WTC11 (cell line): ENCODE measurements around the gene PTPRJ. TPM values are rescaled to one million over a fixed set of nuclear protein-coding genes. Genes with fewer than 3 reads are reported as not detected.

ENCODE experiments used
- ATAC-seq: fragments of 200-7000 bp; cut with Tn5 transposase; 2 replicates; pipeline ENCODE4 v1.10.0; 2021; ENCODE audit warnings: mild to moderate bottlenecking, moderate library complexity
- CTCF ChIA-PET: fragments of 300-600 bp; sonication (Branson Sonifier 250); formaldehyde crosslinking; loops from one replicate; lab custom pipeline; 2021; ENCODE audit warnings: antibody characterized with exemption; lab: Charles Lee
- POLR2A ChIA-PET: fragments of 350-600 bp; sonication (Branson Sonifier 250); formaldehyde crosslinking; loops from one replicate; lab custom pipeline; 2021; ENCODE audit warnings: antibody characterized with exemption; lab: Charles Lee
- DNase-seq: peaks from one replicate; pipeline ENCODE4 v3.0.0; 2021; ENCODE audit warnings: low spot score
- H3K27ac Mint-ChIP-seq: 2 replicates; pipeline ENCODE4 v1.8.0; 2021; ENCODE audit warnings: mixed read lengths
- H3K27me3 Mint-ChIP-seq: 2 replicates; pipeline ENCODE4 v1.8.0; 2021; ENCODE audit warnings: low read depth, mild to moderate bottlenecking, moderate library complexity, mixed read lengths
- H3K36me3 Mint-ChIP-seq: 2 replicates; pipeline ENCODE4 v1.8.0; 2021; ENCODE audit warnings: mixed read lengths
- H3K4me1 Mint-ChIP-seq: 2 replicates; pipeline ENCODE4 v1.8.0; 2022; ENCODE audit warnings: mixed read lengths
- H3K4me3 Mint-ChIP-seq: 2 replicates; pipeline ENCODE4 v1.8.0; 2021; ENCODE audit warnings: mild to moderate bottlenecking, moderate library complexity, mixed read lengths
- H3K9me3 Mint-ChIP-seq: 2 replicates; pipeline ENCODE4 v1.8.0; 2021; ENCODE audit warnings: mixed read lengths
- AR ChIP-seq: fragments of 250-450 bp; sonication (Bioruptor Pico); IDR thresholded peaks from 2 replicates; pipeline ENCODE4 v1.9.0; 2021; ENCODE audit warnings: mild to moderate bottlenecking
- ATF2 ChIP-seq: sonication (generic); formaldehyde crosslinking; IDR thresholded peaks from 2 replicates; pipeline ENCODE4 v1.8.1; 2022; ENCODE audit warnings: low read depth, missing genetic modification reagents, borderline replicate concordance
- CREB1 ChIP-seq: sonication (generic); formaldehyde crosslinking; IDR thresholded peaks from 2 replicates; pipeline ENCODE4 v1.8.0; 2023; ENCODE audit warnings: mild to moderate bottlenecking, missing genetic modification reagents
- GRHL2 ChIP-seq: fragments of 250-450 bp; sonication (Bioruptor Pico); IDR thresholded peaks from 2 replicates; pipeline ENCODE4 v1.8.0; 2022; ENCODE audit warnings: mild to moderate bottlenecking, moderate library complexity; ENCODE audit not compliant: insufficient replicate concordance, severe bottlenecking
- MXD4 ChIP-seq: fragments of 250-450 bp; sonication (Bioruptor Pico); IDR thresholded peaks from 2 replicates; pipeline ENCODE4 v1.8.0; 2021; ENCODE audit warnings: mild to moderate bottlenecking, moderate library complexity, borderline replicate concordance
- NR1H2 ChIP-seq: sonication (generic); formaldehyde crosslinking; IDR thresholded peaks from 2 replicates; pipeline ENCODE4 v1.9.0; 2021; ENCODE audit warnings: mild to moderate bottlenecking, moderate library complexity, missing genetic modification reagents
- NR3C1 ChIP-seq: sonication (generic); formaldehyde crosslinking; conservative IDR thresholded peaks from 2 replicates; pipeline ENCODE4 v1.8.1; 2023; ENCODE audit warnings: low read depth, mild to moderate bottlenecking, missing genetic modification reagents
- STAT6 ChIP-seq: sonication (generic); formaldehyde crosslinking; conservative IDR thresholded peaks from 2 replicates; pipeline ENCODE4 v1.8.1; 2023; ENCODE audit warnings: mild to moderate bottlenecking, low read depth, missing genetic modification reagents, moderate library complexity
- TEAD4 ChIP-seq: sonication (generic); formaldehyde crosslinking; IDR thresholded peaks from 2 replicates; pipeline ENCODE4 v1.8.0; 2022; ENCODE audit warnings: mild to moderate bottlenecking, missing genetic modification reagents
- ZBTB43 ChIP-seq: sonication (generic); formaldehyde crosslinking; IDR thresholded peaks from 2 replicates; pipeline ENCODE4 v1.8.1; 2023; ENCODE audit warnings: mild to moderate bottlenecking, missing genetic modification reagents
- ZMAT4 ChIP-seq: fragments of 250-450 bp; sonication (Bioruptor Pico); IDR thresholded peaks from 2 replicates; pipeline ENCODE4 v1.9.0; 2021; ENCODE audit warnings: mild to moderate bottlenecking
- ZNF138 ChIP-seq: sonication (generic); formaldehyde crosslinking; conservative IDR thresholded peaks from 2 replicates; pipeline ENCODE4 v1.8.1; 2022; ENCODE audit warnings: mild to moderate bottlenecking, moderate library complexity, missing genetic modification reagents
- ZNF232 ChIP-seq: sonication (generic); formaldehyde crosslinking; IDR thresholded peaks from 2 replicates; pipeline ENCODE4 v1.8.0; 2022; ENCODE audit warnings: mild to moderate bottlenecking, missing genetic modification reagents
- ZNF281 ChIP-seq: sonication (generic); formaldehyde crosslinking; IDR thresholded peaks from 2 replicates; pipeline ENCODE4 v1.8.0; 2023; ENCODE audit warnings: mild to moderate bottlenecking, missing genetic modification reagents
- ZNF423 ChIP-seq: fragments of 250-450 bp; sonication (Bioruptor Pico); IDR thresholded peaks from 2 replicates; pipeline ENCODE4 v2.1.2; 2022; ENCODE audit warnings: mild to moderate bottlenecking, moderate library complexity
- ZNF425 ChIP-seq: fragments of 250-450 bp; sonication (Bioruptor Pico); conservative IDR thresholded peaks from 2 replicates; pipeline ENCODE4 v1.9.0; 2021; ENCODE audit warnings: mild to moderate bottlenecking
- total RNA-seq: library from RNA; stranded (reverse); gene quantifications from 3 replicates; pipeline ENCODE4 v1.2.3, GENCODE V29; 2021

PTPRJ gene
- total RNA-seq, 1 experiment from 2014 or later, result 19.5 TPM

GRCh38 chr11:48101958-48102357 is 121.6 kb downstream of the PTPRJ start:
- Mint-ChIP-seq H3K4me3 (no peak overlapping the region), H3K36me3 (no peaks in the 10 kb centered on the region), H3K27ac (peak overlapping the region; percentile 45; the same call in 1 of the 2 replicates), H3K4me1 (peaks cover 32% of the 10 kb centered on the region), H3K9me3 (no peaks in the 10 kb centered on the region), H3K27me3 (no peaks in the 10 kb centered on the region)
- ChIA-PET POLR2A (no interaction called here), CTCF (no interaction called here)
- no peak for DNase-seq
- TF ChIP-seq TEAD4 (CRISPR knock-in tag) (no peak), ATF2 (CRISPR knock-in tag) (no peak), CREB1 (CRISPR knock-in tag) (no peak), ZNF232 (CRISPR knock-in tag) (no peak), STAT6 (CRISPR knock-in tag) (no peak), ZNF423 (CRISPR knock-in tag) (no peak), ZBTB43 (CRISPR knock-in tag) (no peak)
- ATAC-seq, result no peak

GRCh38 chr11:48103621-48104567 is 123.5 kb downstream of the PTPRJ start:
- Mint-ChIP-seq H3K27me3 (no peaks in the 10 kb centered on the region), H3K27ac (no peak overlapping the region), H3K4me3 (no peak overlapping the region), H3K36me3 (no peaks in the 10 kb centered on the region), H3K4me1 (peaks cover 24% of the 10 kb centered on the region), H3K9me3 (no peaks in the 10 kb centered on the region)
- CTCF ChIA-PET, result no interaction called here
- DNase-seq (no peak), ATAC-seq (peak; percentile 19; the same call in 1 of the 2 replicates)
- POLR2A ChIA-PET, result no interaction called here
- TF ChIP-seq ZNF138 (no peak), NR1H2 (CRISPR knock-in tag) (no peak), NR3C1 (no peak), ZMAT4 (CRISPR knock-in tag) (no peak), ZNF281 (CRISPR knock-in tag) (no peak), GRHL2 (no peak), ZNF425 (CRISPR knock-in tag) (no peak), MXD4 (no peak), AR (no peak), ATF2 (CRISPR knock-in tag) (no peak)
